Measurements from ENCODE around the gene FSTL5.

The FSTL5 gene

GRCh38 chr4:161949946-161950725 is 213.7 kb downstream of the FSTL5 start:
- no peak for FAIRE-seq
- no peak for DNase-seq (ENCODE audit: insufficient read length, low spot score)

DNA sequence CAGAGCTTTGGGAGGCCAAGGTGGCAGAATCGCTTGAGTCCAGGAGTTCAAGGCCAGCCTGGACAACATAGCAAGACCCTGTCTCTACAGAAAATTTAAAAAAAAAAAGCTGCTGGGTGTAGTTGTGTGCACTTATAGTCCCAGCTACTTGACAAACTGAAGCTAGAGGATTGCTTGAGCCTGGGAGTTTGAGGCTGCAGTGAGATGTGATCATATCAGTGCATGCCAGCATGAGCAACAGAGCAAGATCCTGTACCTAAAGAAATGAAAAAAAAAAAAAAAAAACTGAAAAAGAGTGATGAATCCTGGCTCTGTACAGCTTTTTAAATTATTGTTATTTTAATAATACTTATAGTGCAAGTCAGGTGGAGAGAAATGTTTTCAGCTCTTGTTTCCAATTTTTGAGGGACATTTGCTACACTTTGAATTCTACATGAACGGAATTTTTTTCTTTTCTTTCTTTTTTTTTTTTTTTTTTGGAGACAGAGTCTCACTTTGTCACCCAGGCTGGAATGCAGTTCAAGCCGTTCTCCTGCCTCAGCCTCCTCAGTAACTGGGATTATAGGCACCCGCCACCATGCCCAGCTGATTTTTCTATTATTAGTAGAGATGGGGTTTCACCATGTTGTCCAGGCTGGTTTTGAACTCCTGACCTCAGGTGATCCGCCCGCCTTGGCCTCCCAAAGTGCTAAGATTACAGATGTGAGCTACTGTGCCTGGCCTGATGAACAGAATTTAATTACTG is 215.6 kb downstream of the FSTL5 start:
- no peak for FAIRE-seq
- DNase-seq (ENCODE audit: insufficient read length, low spot score), result no peak

DNA sequence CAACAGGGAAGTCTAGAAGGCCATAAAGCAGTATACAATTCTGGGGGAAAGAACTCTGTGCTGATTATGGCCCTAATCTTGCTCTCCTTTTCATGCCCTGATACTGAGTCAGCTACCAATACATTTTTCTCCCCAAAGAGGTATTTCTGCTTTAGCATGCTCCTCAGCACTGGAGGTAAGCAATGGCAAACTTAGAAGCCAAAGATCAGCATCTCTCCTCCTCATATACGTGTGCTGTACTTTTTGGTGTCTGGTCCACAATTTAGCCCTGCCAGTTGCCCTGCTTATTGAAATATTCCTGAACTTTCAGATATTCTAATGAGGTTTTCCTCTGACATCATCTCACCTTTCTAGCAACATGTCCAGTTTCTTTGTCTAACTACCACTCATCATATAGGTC is 226.2 kb downstream of the FSTL5 start:
- DNase-seq (ENCODE audit: insufficient read length, low spot score), result no peak
- no peak for FAIRE-seq

DNA sequence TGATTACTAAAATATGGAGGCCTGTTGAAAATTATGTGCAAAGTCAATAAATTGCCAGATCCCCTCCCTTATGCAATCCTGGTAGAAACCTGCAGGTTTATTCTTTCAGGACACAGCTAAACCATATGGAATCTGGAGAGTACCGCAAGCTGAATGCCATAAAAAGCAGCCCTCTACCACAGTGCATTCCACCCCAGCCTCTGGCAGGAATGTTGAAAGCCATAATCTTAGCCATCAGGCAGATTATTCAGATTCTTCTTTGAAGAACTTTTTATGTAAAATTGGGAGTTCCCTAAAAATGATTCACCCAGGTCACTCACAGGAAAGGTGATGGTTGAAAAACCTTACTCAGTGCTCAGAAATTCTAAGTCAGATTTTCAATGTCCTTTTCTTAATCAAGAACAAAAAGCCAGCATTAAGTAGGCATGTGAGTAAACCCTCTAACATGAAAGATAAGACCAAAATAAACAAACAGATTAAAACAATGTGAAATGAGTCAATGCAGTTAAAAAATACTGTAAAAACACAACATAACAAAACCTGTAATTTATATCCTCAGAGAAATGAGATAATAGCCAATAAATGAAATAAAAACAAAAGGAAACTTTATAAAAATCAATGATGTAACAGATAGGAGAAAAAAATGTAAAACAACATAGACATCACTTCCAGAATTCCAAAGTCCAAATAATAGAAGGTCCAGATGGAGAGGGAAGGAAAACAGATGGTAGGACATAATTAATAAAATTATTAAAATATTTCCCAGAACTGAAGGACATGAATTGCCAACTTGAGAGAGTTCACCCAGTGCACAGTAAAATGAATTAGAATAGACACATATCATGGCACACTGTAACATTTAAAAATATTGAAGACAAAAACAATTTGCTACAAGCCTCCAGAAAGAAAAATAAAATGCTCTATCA is 226.9 kb downstream of the FSTL5 start:
- DNase-seq (ENCODE audit: insufficient read length, low spot score) (peak; percentile 51), FAIRE-seq (no peak)

DNA sequence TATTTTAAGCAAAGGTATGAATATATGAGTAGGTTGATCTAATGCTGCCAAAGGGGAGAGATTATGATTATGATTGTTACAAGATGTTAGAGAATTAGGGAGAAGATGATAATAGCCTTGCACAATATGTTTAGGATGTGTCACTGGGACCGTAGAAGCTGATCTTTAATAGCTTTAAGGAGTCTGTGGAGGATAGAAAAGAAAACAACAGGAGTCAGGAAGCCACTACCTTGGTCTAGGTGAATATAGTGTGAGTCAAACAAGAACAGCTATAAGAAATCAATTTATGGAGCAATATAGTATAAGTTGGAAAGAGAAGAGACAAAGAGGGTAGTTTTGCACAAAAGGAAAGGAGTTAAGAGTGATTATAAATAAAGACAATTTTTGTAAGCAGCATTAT is 232.7 kb downstream of the FSTL5 start:
- FAIRE-seq (no peak), DNase-seq (ENCODE audit: insufficient read length, low spot score) (no peak)

DNA sequence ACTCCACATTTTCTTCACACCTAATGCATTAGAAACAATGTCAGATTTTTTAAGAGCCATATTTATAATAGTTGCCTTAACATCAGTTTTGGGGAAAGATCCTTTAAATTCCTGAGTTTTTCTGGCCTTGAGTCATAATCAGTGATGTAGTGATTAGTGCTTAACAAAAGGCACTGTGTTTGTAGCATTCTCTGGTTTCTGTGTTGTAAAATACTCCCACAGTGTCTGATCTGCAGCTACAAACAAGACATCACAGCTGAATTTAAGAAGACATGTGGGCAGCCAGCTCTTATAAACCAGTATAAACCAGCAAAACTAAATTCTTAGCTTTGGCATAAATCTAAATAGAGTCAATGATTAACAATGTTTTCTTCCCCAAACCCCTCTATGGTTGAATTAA is 233.8 kb downstream of the FSTL5 start:
- FAIRE-seq (no peak), DNase-seq (ENCODE audit: insufficient read length, low spot score) (no peak)

DNA sequence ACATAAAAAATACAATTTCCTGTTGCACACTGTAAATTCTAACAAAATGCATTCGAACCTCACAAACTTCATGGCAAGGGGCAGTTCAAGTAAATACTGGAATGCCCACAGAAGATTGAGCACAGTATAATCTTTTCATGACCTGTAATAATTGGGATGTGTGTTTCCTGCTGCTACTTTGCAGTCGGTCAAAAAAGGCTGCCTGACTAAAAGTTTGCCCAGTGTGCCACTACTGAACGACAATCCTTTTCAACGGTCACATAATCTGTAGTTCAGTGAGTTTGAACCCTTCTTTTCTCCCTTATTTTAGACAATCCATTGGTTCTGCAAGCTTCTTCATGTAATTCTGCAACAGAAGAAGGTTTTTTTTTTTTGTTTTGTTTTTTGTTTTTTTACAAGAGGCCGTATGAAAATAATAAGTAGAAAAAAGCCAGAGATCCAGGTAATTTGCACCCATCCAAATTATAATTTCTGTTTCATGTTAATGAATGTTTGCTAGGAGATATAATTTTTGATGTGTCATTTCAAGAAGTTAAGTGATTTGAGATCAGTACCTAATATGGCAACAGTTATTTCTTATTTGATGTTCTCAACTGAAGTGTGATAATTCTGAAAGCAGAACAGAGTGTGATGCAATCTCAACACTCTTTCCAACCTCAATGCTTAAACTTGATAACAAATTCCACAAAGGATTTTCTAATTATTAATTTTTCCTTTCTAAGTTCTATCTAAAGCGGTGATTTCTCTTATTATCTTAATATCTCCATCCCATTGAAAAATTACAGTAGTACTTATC is 237.6 kb downstream of the FSTL5 start:
- no peak for FAIRE-seq

DNA sequence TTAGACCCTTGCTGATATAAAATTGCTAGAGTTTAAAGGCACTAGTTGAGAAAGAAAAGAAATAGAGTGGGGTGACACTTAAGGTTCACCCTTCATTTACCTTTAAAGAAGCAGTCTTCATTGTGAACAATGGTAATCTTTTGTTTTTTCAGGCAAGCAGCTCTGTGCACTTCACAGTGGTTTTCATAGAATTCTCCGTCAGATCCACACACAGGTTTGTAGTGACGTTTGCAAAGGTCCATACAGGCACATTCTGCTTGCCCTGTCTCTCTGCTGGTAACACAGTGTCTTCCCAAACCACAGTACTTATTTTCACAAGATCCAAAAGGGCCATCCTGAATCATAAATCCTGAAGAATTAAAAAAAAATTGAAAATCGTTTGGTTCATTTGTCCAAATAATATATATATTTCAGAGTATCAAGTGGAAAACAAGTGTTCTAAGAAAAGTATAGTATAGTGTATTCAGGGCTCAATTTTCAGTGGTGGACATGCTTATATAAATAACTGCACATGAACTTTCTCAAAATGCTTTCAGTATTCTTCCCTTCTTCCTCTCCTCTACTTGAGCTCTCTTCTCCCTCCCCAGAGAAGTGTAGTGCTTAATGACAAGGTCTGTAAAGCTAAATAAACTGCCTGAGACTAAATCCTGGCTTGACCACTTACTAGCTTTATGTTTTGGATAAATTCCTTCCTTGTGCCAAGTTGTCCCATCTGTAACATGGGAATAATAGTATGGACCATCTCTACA is 243.3 kb downstream of the FSTL5 start:
- FAIRE-seq (no peak), DNase-seq (ENCODE audit: insufficient read length, low spot score) (no peak)

More for the DNA sequence above, 237.6 kb downstream of the FSTL5 start:
- DNase-seq (ENCODE audit: insufficient read length, low spot score), result no peak

- DNase-seq (ENCODE audit: insufficient read length, low spot score) (no peak), FAIRE-seq (no peak)
These were observed 244.2 kb downstream of the FSTL5 start for GRCh38 chr4:161919442-161920220.

DNA sequence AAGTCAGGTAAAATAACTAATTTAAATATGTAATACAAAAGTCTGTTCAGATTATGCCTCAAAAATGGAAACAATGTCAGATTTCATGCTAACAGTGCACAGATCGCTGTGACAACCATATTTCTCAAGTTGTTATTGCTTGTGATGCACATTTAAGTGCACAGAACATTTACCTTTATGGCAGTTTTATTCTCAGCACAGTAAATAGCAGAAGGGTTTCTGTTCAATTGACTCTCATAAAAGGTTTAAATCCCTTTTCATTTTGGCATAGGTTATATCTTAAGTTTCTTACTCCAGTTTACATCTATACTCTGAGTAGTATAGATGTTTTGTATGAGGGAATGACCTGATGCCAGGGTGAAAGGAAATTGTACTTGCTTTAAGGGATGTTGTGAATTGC is 247.8 kb downstream of the FSTL5 start:
- FAIRE-seq (no peak), DNase-seq (ENCODE audit: insufficient read length, low spot score) (no peak)

DNA sequence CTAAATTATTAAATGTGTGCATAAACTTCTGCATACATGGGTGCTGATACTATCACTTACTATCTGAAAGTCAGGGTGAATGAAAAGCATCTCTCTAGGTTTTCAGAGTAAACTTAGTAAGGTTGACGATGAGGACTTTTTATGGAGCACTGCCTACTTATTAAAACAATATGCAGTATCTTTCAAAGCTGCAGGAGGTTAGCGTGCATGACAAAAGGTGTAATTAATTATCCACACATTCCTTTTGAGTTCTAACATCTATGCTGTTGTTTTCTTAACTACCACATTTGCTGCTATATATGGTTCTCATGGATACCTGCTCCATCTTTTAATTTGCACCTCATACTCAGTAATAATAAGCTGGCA is 256.2 kb downstream of the FSTL5 start:
- DNase-seq (ENCODE audit: insufficient read length, low spot score), result no peak
- no peak for FAIRE-seq

- DNase-seq (ENCODE audit: insufficient read length, low spot score), result no peak
- FAIRE-seq, result no peak
These were observed 256.8 kb downstream of the FSTL5 start for GRCh38 chr4:161906836-161907589.

DNA sequence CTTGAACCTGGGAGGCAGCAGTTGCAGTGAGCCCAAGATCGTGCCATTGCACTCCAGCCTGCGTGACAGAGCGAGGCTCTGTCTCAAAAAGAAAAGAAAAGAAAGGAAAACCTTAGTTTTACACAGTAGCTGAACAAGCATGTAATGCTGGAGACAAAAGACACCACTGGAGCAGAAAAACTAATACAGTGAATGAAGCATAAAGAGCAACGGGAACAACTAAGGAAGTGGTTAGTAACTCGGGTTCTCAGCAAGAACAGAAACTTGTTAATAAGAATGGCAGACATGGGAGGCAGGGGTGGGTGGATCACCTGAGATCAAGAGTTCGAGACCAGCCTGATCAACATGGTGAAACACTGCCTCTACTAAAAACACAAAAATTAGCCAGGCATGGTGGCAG is 263.7 kb downstream of the FSTL5 start:
- no peak for DNase-seq (ENCODE audit: insufficient read length, low spot score)
- FAIRE-seq, result no peak

DNA sequence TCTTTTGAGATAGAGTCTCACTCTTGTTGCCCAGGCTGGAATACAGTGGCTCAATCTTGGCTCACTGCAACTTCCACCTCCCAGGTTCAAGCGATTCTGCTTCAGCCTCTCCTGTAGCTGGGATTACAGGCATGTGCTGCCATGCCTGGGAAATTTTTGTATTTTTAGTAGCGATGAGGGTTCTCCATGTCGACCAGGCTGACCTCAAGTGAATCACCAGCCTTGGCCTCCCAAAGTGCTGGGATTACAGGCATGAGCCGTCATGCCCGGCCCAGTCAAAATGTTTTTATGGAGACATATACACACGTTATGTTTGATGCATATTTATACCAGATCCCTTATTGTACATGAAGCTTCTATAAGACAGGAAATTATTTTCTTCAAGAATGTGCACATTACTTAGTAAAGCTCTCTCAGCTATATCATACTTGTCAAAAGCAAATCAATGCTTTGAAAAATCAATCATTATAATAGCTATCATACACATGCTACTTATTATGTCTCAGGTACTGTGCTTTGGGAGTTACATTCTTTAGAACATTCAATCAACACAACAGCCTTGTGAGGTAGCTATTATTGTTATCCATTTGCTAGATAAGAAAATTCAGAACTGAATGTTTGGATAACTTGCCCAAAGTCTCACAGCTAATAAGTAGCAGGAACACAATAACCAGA is 269.2 kb downstream of the FSTL5 start:
- DNase-seq (ENCODE audit: insufficient read length, low spot score), result no peak
- FAIRE-seq, result no peak

- DNase-seq (ENCODE audit: insufficient read length, low spot score) (no peak), FAIRE-seq (no peak)
These were observed 269.8 kb downstream of the FSTL5 start for GRCh38 chr4:161894014-161894413.

DNA sequence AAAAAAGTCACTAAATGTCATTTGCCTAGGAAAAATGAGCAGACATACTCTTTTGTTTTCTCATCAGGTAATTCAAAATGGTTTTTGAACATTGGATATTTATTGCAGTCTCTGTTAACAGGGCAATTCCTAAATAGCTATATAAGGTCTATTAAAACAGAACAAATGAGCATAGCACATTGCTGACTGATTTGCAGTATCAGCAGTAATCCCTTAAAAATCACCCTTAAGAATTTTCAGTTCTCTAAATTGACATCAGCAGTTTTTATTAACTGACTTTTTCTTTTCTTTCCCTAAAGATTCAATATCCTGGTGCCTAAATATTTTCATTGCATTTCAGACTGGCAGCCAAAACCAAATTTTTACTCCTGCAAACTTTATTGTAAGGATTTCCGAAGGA is 270.2 kb downstream of the FSTL5 start:
- DNase-seq (ENCODE audit: insufficient read length, low spot score) (no peak), FAIRE-seq (no peak)

DNA sequence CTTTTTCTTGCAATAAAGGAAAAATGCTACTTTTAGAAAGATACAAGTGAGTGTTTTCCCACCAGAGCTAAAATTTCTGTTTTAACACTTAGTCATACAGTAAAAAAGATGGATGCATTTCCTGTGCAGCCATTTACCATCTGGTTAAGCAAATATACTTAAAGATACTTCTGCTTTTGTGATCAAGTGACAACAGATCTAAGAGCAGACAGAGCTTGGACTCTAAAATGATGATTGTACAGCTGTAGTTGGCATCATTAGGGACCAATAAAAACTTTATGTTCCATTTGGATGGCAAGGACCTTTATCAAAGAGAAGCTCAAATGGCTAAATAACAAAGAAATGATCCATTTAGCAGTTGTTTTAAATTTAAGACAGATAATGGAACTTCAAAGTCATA is 270.8 kb downstream of the FSTL5 start:
- FAIRE-seq, result no peak
- no peak for DNase-seq (ENCODE audit: insufficient read length, low spot score)

DNA sequence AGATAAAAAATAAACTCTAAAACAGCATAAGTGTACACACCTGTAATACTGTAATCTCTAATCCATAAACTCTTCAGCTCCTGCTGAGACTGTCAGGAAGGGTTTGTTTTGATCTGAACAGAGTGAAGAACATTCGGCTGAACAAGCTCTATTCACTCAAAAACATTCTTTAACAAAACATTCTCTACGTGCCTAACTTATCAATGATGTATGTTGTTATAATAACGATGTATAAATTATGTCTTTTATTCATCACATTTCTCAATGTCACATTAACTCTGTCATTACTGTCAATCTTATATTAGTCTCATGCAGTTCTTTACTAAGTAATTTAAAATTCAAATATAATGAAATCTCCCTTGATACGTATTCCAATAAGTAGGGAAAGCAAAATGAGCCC is 280.6 kb downstream of the FSTL5 start:
- no peak for FAIRE-seq
- no peak for DNase-seq (ENCODE audit: insufficient read length, low spot score)

Data from HTR-8/SVneo (cell line).